ENCODE data around the gene TSPAN3. TPM values are rescaled to one million over a fixed set of nuclear protein-coding genes. Genes with fewer than 3 reads are reported as not detected.

The TSPAN3 gene
- total RNA-seq, 1 experiment from 2014 or later: 404 TPM

- H3K27me3 Mint-ChIP-seq (ENCODE audit: unreplicated experiment): no peaks in the 10 kb centered on the region
- no peak overlapping the region for H3K4me3 Mint-ChIP-seq (ENCODE audit: low read depth, unreplicated experiment)
- peaks cover 28% of the 10 kb centered on the region for H3K36me3 Mint-ChIP-seq (ENCODE audit: insufficient read depth, unreplicated experiment)
- no peak overlapping the region for H3K27ac Mint-ChIP-seq (ENCODE audit: unreplicated experiment)
- H3K4me1 Mint-ChIP-seq (ENCODE audit: low read depth, unreplicated experiment): peaks cover 57% of the 10 kb centered on the region
- no TSS peak for BruUV-seq (replicated peaks)
- DNase-seq: no peak
- H3K9me3 Mint-ChIP-seq (ENCODE audit: low read depth, unreplicated experiment): no peaks in the 10 kb centered on the region
- intact Hi-C loops (cut with micrococcal nuclease; ENCODE audit: unreplicated experiment): no loop called here
- TF ChIP-seq, protein P1, sequence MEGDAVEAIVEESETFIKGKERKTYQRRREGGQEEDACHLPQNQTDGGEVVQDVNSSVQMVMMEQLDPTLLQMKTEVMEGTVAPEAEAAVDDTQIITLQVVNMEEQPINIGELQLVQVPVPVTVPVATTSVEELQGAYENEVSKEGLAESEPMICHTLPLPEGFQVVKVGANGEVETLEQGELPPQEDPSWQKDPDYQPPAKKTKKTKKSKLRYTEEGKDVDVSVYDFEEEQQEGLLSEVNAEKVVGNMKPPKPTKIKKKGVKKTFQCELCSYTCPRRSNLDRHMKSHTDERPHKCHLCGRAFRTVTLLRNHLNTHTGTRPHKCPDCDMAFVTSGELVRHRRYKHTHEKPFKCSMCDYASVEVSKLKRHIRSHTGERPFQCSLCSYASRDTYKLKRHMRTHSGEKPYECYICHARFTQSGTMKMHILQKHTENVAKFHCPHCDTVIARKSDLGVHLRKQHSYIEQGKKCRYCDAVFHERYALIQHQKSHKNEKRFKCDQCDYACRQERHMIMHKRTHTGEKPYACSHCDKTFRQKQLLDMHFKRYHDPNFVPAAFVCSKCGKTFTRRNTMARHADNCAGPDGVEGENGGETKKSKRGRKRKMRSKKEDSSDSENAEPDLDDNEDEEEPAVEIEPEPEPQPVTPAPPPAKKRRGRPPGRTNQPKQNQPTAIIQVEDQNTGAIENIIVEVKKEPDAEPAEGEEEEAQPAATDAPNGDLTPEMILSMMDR (IDR thresholded peaks at IDR 0.05; ENCODE audit: unreplicated experiment): no peak
- CTCF ChIA-PET: no interaction called here
Measured at GRCh38 chr15:77057072-77057471, 13.8 kb downstream of the TSPAN3 start.

DNA sequence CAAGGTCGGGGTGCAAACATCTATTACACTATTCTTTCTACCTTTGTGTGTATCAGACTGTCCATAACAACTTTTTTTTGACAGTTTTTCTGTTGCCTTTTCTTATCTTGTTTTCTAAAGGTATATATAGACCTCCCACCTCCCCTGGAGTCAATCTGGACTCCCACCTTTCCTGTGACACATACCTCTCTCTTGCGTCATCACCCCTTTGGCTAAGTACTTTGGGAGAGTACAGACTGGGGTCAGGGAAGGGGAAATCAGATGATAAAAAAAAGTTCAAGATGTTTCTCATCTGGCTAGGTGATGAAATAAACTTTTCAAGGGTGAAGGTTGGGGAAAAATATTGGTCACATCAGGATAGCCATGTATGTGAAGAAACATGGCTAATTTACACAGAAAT, 17.2 kb downstream of the TSPAN3 start:
- TF ChIP-seq, protein P1 (IDR thresholded peaks at IDR 0.05; ENCODE audit: unreplicated experiment): no peak
- BruUV-seq (replicated peaks): no TSS peak
- DNase-seq: no peak
- H3K4me1 Mint-ChIP-seq (ENCODE audit: low read depth, unreplicated experiment): peaks cover 39% of the 10 kb centered on the region
- peaks cover 44% of the 10 kb centered on the region for H3K36me3 Mint-ChIP-seq (ENCODE audit: insufficient read depth, unreplicated experiment)
- no peaks in the 10 kb centered on the region for H3K27me3 Mint-ChIP-seq (ENCODE audit: unreplicated experiment)
- intact Hi-C loops (cut with micrococcal nuclease; ENCODE audit: unreplicated experiment): no loop called here
- peak overlapping the region; percentile 29 for H3K27ac Mint-ChIP-seq (ENCODE audit: unreplicated experiment)
- no peaks in the 10 kb centered on the region for H3K9me3 Mint-ChIP-seq (ENCODE audit: low read depth, unreplicated experiment)
- CTCF ChIA-PET: no interaction called here
- no peak overlapping the region for H3K4me3 Mint-ChIP-seq (ENCODE audit: low read depth, unreplicated experiment)

GRCh38 chr15:77052556-77052955, 18.4 kb downstream of the TSPAN3 start:
- CTCF ChIA-PET: interaction anchor here (1.3 kb wide), 1 partner anchor 98 kb away, joined by 4 read pairs; no protein-coding TSS in a partner anchor
- no peak for DNase-seq
- Mint-ChIP-seq H3K4me1 (ENCODE audit: low read depth, unreplicated experiment) (peaks cover 28% of the 10 kb centered on the region), H3K9me3 (ENCODE audit: low read depth, unreplicated experiment) (no peaks in the 10 kb centered on the region), H3K36me3 (ENCODE audit: insufficient read depth, unreplicated experiment) (peaks cover 41% of the 10 kb centered on the region), H3K27ac (ENCODE audit: unreplicated experiment) (peak overlapping the region; percentile 33), H3K27me3 (ENCODE audit: unreplicated experiment) (no peaks in the 10 kb centered on the region), H3K4me3 (ENCODE audit: low read depth, unreplicated experiment) (peak overlapping the region; percentile 21)
- intact Hi-C loops (cut with micrococcal nuclease; ENCODE audit: unreplicated experiment): no loop called here
- no TSS peak for BruUV-seq (replicated peaks)
- TF ChIP-seq, protein P1 (IDR thresholded peaks at IDR 0.05; ENCODE audit: unreplicated experiment): no peak

DNA sequence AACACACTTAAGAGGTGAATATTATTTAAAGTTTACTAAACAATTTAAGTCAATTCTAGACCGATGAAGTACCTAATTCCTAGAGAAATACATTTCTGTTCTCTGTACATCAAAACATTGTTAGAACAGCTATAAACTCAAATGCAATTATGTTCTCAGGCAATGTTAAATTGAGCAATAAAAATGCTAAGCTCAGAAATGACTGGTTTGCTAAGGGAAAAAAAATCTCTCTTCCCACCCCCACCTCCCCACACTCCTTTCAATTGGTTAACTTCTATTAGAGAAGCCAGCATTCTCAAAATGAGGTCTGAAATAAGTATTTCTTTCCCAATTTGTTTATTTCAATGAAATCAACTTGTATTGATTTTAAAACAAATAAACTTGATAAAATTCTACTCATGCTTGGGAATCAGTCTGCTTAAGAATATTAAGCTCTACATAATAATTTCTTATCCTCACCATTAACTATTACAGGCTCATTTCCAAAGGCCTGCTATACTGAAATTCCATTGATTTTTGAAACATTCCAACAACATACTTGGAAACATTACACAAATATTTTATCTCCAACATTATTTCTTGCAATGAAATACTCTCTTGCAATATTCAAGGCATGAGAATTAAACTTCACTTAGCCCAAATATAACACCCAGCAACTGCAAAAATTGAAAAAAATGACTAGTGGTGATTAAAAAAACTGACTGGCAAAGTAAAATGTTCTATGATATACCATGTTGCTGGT, 22.6 kb downstream of the TSPAN3 start:
- Mint-ChIP-seq H3K4me1 (ENCODE audit: low read depth, unreplicated experiment) (peaks cover 15% of the 10 kb centered on the region), H3K9me3 (ENCODE audit: low read depth, unreplicated experiment) (no peaks in the 10 kb centered on the region), H3K27ac (ENCODE audit: unreplicated experiment) (no peak overlapping the region), H3K27me3 (ENCODE audit: unreplicated experiment) (no peaks in the 10 kb centered on the region), H3K4me3 (ENCODE audit: low read depth, unreplicated experiment) (no peak overlapping the region), H3K36me3 (ENCODE audit: insufficient read depth, unreplicated experiment) (peaks cover 44% of the 10 kb centered on the region)
- intact Hi-C loops (cut with micrococcal nuclease; ENCODE audit: unreplicated experiment): no loop called here
- DNase-seq: no peak
- CTCF ChIA-PET: no interaction called here
- no TSS peak for BruUV-seq (replicated peaks)
- TF ChIP-seq, protein P1 (IDR thresholded peaks at IDR 0.05; ENCODE audit: unreplicated experiment): no peak

All from Calu3 (cell line).